GM18909 (cell line): ENCODE measurements around the gene COX6A1.

Experiments
- ATAC-seq: cut with Tn5 transposase; IDR thresholded peaks from one replicate; pipeline ENCODE4 v1.9.1; 2021; ENCODE audit warnings: mild to moderate bottlenecking; ENCODE audit not compliant: unreplicated experiment, poor library complexity

COX6A1 gene

DNA sequence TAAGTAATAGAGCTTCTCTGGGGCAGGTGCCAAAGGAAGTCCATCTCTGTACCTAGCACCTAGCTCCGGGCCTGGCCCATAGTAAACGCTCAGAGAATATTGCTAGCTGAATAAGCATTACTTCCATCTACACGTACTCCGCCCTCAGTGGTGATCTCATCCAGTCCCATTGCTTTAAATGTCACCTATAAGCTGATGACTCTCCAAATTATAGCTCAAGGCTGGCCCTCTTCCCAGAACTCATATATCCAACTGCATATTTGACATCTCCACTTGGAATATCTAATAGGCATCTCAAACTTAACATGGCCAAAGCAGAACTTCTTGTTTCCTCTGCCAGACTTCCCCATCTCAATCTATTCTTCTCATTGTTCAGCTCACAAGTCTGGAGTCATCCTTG, 51.1 kb downstream of the COX6A1 start:
- no peak for ATAC-seq

DNA sequence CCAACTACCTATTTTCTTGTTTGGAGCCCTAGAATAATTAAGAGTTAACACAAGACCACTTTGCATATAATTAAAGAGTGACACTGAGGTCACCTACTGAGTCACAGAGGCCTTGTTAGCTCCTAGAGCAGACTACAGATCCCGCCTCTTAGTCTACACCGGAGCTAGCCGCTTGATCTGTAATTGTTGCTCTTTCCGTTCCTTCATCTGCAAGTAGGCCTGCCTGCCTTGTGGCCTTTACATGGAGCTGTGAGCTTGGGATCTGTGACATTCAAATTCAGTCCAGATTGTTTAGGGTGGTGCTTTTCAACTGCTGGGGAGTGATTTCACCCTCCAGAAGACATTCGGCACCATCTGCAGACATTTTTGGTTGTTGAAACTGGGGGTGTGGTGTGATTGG, 52.4 kb downstream of the COX6A1 start:
- no peak for ATAC-seq
